Medulla oblongata (tissue), 1 donor: ENCODE data around the gene ZNF276.
"Not testable (repeated sequence)": the region's sequence is repeated elsewhere in the genome, so short reads cannot be mapped to it uniquely, and the experiment has no call there.

Source experiments
- DNase-seq: peaks from one replicate; pipeline ENCODE4 v3.0.0-alpha.2; 2015; ENCODE audit errors: extremely low spot score

ZNF276 gene

GRCh38 chr16:89695875-89696669 lies 25.3 kb upstream of the ZNF276 start:
- DNase-seq: no peak

GRCh38 chr16:89696670-89697128 lies 24.6 kb upstream of the ZNF276 start:
- DNase-seq: no peak

GRCh38 chr16:89697161-89697615 lies 24.1 kb upstream of the ZNF276 start:
- no peak for DNase-seq

GRCh38 chr16:89697616-89698331 lies 23.6 kb upstream of the ZNF276 start:
- DNase-seq: no peak

GRCh38 chr16:89698717-89699116 lies 22.6 kb upstream of the ZNF276 start:
- not testable (repeated sequence) for DNase-seq

GRCh38 chr16:89699629-89700099 lies 21.7 kb upstream of the ZNF276 start:
- DNase-seq: not testable (repeated sequence)

- peak; percentile 99 for DNase-seq
Observed at GRCh38 chr16:89700100-89700648, 21.2 kb upstream of the ZNF276 start.

- DNase-seq: no peak
Observed at GRCh38 chr16:89700649-89701424, 20.5 kb upstream of the ZNF276 start.

GRCh38 chr16:89701425-89702406 lies 19.6 kb upstream of the ZNF276 start, which contains the start of gene SPATA2L:
SPATA2L (minus strand) TSS chr16:89701705; CDS start chr16:89701232, 473 bp downstream.
- DNase-seq: peak; percentile 81

GRCh38 chr16:89704281-89704680 lies 17.1 kb upstream of the ZNF276 start:
- no peak for DNase-seq

- no peak for DNase-seq
Observed at GRCh38 chr16:89705006-89705405, 16.3 kb upstream of the ZNF276 start.

- no peak for DNase-seq
Observed at GRCh38 chr16:89706518-89707260, 14.6 kb upstream of the ZNF276 start.

- DNase-seq: no peak
Observed at GRCh38 chr16:89707695-89708094, 13.6 kb upstream of the ZNF276 start.

- DNase-seq: no peak
Observed at GRCh38 chr16:89708481-89708931, 12.8 kb upstream of the ZNF276 start.

- DNase-seq: no peak
Observed at GRCh38 chr16:89709166-89709565, 12.2 kb upstream of the ZNF276 start.

- no peak for DNase-seq
Observed at GRCh38 chr16:89709716-89710432, 11.5 kb upstream of the ZNF276 start.

GRCh38 chr16:89710709-89711564 lies 10.4 kb upstream of the ZNF276 start:
- DNase-seq: no peak
